ENCODE measurements around the gene TADA2B. TPM values are rescaled to one million over a fixed set of nuclear protein-coding genes. Genes with fewer than 3 reads are reported as not detected.

TADA2B gene
- total RNA-seq, 1 donor from 2014 or later = 31.8 TPM

GRCh38 chr4:7046971-7047370 lies 3.8 kb downstream of the TADA2B start:
- no peak for ATAC-seq (ENCODE audit: low read depth)
- no peaks in the 10 kb centered on the region for H3K9me3 Mint-ChIP-seq

GRCh38 chr4:7048642-7049041 lies 5.5 kb downstream of the TADA2B start:
- CTCF ChIA-PET = no interaction called here
- TF ChIP-seq CTCF (IDR thresholded peaks at IDR 0.05) = no peak
- Mint-ChIP-seq H3K36me3 (ENCODE audit: low read depth) (peaks cover 20% of the 10 kb centered on the region), H3K27ac (no peak overlapping the region), H3K4me3 (no peak overlapping the region), H3K9me3 (no peaks in the 10 kb centered on the region), H3K4me1 (peaks cover 58% of the 10 kb centered on the region), H3K27me3 (no peaks in the 10 kb centered on the region)
- intact Hi-C loops (cut with micrococcal nuclease) = no loop called here
- DNase-seq (no peak), ATAC-seq (ENCODE audit: low read depth) (no peak)
- POLR2A ChIA-PET = interaction anchor here (7.5 kb wide), 1 partner anchor 19 kb away, joined by 132 read pairs; the partner anchor contains the start of gene GRPEL1

More at GRCh38 chr4:7046971-7047370, 3.8 kb downstream of the TADA2B start:
- intact Hi-C loops (cut with micrococcal nuclease) = no loop called here
- Mint-ChIP-seq H3K4me3 (no peak overlapping the region), H3K4me1 (peaks cover 60% of the 10 kb centered on the region), H3K27ac (peak overlapping the region; percentile 20), H3K36me3 (ENCODE audit: low read depth) (peaks cover 17% of the 10 kb centered on the region), H3K27me3 (no peaks in the 10 kb centered on the region)
- no peak for DNase-seq
- ChIA-PET CTCF (no interaction called here), POLR2A (interaction anchor here (1.5 to 7.5 kb wide), 3 partner anchors 11 to 60 kb away, joined by 4 to 132 read pairs (median 5); partner anchors contain the start of gene GRPEL1)
- no peak for TF ChIP-seq CTCF (IDR thresholded peaks at IDR 0.05)

GRCh38 chr4:7049295-7049694 lies 6.1 kb downstream of the TADA2B start:
- Mint-ChIP-seq H3K27me3 (no peaks in the 10 kb centered on the region), H3K36me3 (ENCODE audit: low read depth) (peaks cover 26% of the 10 kb centered on the region), H3K9me3 (no peaks in the 10 kb centered on the region), H3K4me1 (peaks cover 56% of the 10 kb centered on the region), H3K27ac (no peak overlapping the region), H3K4me3 (no peak overlapping the region)
- intact Hi-C loops (cut with micrococcal nuclease) = no loop called here
- ChIA-PET POLR2A (interaction anchor here (0.5 to 0.9 kb wide), 2 partner anchors 9 to 18 kb away, joined by 3 to 8 read pairs; no protein-coding TSS in a partner anchor), CTCF (no interaction called here)
- DNase-seq (no peak), ATAC-seq (ENCODE audit: low read depth) (no peak)
- no peak for TF ChIP-seq CTCF (IDR thresholded peaks at IDR 0.05)

- DNase-seq = no peak
- no peak for ATAC-seq (ENCODE audit: low read depth)
- TF ChIP-seq CTCF (IDR thresholded peaks at IDR 0.05) = no peak
- Mint-ChIP-seq H3K36me3 (ENCODE audit: low read depth) (peaks cover 30% of the 10 kb centered on the region), H3K4me1 (peaks cover 51% of the 10 kb centered on the region), H3K27me3 (no peaks in the 10 kb centered on the region), H3K4me3 (no peak overlapping the region), H3K27ac (no peak overlapping the region), H3K9me3 (no peaks in the 10 kb centered on the region)
- ChIA-PET POLR2A (interaction anchor here (0.5 to 0.9 kb wide), 2 partner anchors 8 to 18 kb away, joined by 3 to 8 read pairs; no protein-coding TSS in a partner anchor), CTCF (no interaction called here)
- intact Hi-C loops (cut with micrococcal nuclease) = no loop called here
Measured at GRCh38 chr4:7049739-7050138, 6.6 kb downstream of the TADA2B start.

- peaks cover 43% of the 10 kb centered on the region for H3K4me1 Mint-ChIP-seq
- peaks cover 34% of the 10 kb centered on the region for H3K36me3 Mint-ChIP-seq (ENCODE audit: low read depth)
- no peak for DNase-seq
- H3K27ac Mint-ChIP-seq = no peak overlapping the region
- TF ChIP-seq CTCF (IDR thresholded peaks at IDR 0.05) = no peak
- ChIA-PET CTCF (no interaction called here), POLR2A (no interaction called here)
- no peak for ATAC-seq (ENCODE audit: low read depth)
- H3K4me3 Mint-ChIP-seq = no peak overlapping the region
- intact Hi-C loops (cut with micrococcal nuclease) = no loop called here
- H3K27me3 Mint-ChIP-seq = no peaks in the 10 kb centered on the region
- H3K9me3 Mint-ChIP-seq = no peaks in the 10 kb centered on the region
Measured at GRCh38 chr4:7050481-7051143, 7.4 kb downstream of the TADA2B start.

All from activated B cell treated with CpG ODN at 0.5 μM for 24 hours (primary cell).